Choroid plexus epithelial cell (primary cell): Measurements from ENCODE around the gene PDE6D.
"Not testable (repeated sequence)": the region's sequence is repeated elsewhere in the genome, so short reads cannot be mapped to it uniquely, and the experiment has no call there.

Experiments used
- DNase-seq: peaks from one replicate; pipeline ENCODE4 v3.0.0-alpha.2; 2010; ENCODE audit warnings: low read depth
- H3K4me3 ChIP-seq: 2 replicates; pipeline ENCODE4 v1.5.1; 2011; ENCODE audit warnings: low read depth, mild to moderate bottlenecking, control low read depth, low read length, moderate library complexity
- CTCF ChIP-seq: conservative IDR thresholded peaks from 2 replicates; pipeline ENCODE4 v1.5.1; 2011; ENCODE audit warnings: low read depth, mild to moderate bottlenecking, control low read depth, inconsistent platforms, low read length, moderate library complexity

The PDE6D gene

GRCh38 chr2:231713730-231714638, 67.1 kb downstream of the PDE6D start:
- peak; percentile 90 for TF ChIP-seq CTCF
- peak; percentile 87 for DNase-seq
- no peak overlapping the region for H3K4me3 ChIP-seq

DNA sequence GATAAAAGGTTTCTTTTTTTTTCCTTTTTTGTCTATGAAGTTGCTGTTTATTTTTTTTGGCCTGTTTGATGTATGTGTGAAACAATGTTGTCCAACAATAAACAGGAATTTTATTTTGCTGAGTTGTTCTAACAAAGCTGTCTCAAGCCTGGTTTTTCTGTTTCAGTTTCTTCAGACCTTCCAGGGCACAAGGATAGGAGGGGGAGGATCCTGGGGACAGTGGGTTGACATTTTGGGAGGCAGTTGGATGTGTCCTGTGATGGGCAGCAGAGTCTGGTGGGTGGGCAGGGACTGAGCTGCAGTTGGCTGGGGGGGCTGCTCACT, 67.7 kb downstream of the PDE6D start:
- H3K4me3 ChIP-seq, DNase-seq: not testable (repeated sequence)

GRCh38 chr2:231712451-231713021, 68.5 kb downstream of the PDE6D start:
- not testable (repeated sequence) for H3K4me3 ChIP-seq, DNase-seq

GRCh38 chr2:231711677-231712450, 69.2 kb downstream of the PDE6D start:
- DNase-seq, result no peak
- TF ChIP-seq CTCF, result no peak
- H3K4me3 ChIP-seq, result peak overlapping the region; percentile 82

- TF ChIP-seq CTCF, result peak; percentile 27
- peak overlapping the region; percentile 82 for H3K4me3 ChIP-seq
- DNase-seq, result peak; percentile 35
These were observed 70.0 kb downstream of the PDE6D start for GRCh38 chr2:231710799-231711676.

DNA sequence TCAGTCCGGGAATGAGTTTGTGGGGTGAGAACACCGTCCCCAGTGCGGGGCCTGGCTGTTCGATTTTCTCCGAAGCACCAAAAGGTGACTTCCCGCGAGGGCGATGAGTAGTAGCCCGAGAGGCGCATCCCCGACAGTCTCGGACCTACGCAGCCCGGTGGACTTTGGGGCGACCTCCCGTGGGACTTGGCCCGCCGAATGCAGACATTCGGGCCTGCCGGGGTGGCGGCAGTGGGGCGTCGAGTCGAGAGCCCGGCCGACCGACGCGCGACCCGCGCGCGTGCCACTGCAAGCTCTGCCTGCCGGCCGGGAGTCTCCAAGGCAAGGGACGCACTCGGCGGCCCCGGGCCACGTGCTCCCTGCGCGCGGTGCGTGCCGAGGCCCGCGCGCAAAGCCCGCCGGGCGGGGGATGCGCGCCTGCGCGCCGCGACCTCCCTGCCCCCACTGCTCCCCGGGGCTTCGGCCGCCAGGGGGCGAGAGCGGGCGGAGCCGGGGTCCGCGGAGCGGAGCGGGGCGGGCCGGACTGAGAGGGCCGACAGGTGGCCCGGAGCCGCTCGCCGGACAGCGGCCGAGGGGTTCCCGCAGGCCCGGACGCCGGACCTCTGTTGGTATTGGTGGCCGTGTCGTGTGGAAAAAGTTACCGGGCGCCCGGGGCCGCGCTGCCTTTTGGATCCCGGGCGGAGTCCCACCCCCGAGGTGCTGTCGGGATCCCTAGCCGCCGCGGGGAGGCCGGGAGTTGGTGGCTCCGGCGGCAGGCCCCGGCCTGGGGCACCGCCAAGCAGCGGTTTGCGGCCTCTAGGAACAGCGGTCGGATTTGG, 70.9 kb downstream of the PDE6D start:
- TF ChIP-seq CTCF, result peak; percentile 57
- DNase-seq, result peak; percentile 86
- peak overlapping the region; percentile 82 for H3K4me3 ChIP-seq

GRCh38 chr2:231709636-231709980, 71.5 kb downstream of the PDE6D start:
- H3K4me3 ChIP-seq, result peak overlapping the region; percentile 82
- no peak for TF ChIP-seq CTCF
- DNase-seq, result peak; percentile 29
